HG03159 (cell line): Measurements from ENCODE around the gene DHX16.

Experiments used
- ATAC-seq: cut with Tn5 transposase; IDR thresholded peaks from one replicate; pipeline ENCODE4 v1.9.1; 2021; ENCODE audit warnings: mild to moderate bottlenecking, moderate library complexity; ENCODE audit not compliant: unreplicated experiment

Gene DHX16

DNA sequence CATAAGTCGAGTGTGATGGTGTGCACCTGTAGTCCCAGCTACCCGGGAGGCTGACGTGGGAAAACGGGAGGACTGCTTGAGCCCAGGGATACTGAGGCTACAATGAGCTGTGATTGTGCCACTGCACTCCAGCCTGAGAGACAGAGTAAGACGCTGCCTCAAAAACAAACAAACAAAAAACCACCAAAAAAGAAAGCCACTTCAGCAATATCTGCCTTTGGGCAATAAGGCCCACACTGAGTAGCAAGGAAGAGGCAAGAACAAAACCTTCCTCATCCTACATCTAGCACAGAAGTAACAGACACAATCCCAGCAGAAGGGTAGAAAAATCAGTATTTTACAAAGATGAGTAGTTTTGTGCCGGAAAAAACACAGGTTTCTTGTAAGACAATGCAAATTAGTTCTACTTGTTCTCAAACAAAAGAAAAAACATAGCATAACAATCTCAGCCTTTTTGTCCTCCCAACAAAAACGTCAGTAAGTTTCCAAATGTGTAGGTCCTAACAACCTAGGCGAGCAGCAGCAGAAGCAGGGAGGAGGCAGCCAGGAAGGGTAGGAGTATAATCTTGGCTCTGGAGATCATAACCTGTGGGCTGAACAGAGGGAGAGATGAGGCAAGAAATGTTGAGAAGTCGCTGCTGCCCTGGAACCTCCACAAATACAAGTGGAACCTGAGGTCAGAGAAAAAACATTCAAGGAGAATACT lies 61.5 kb downstream of the DHX16 start:
- no peak for ATAC-seq

DNA sequence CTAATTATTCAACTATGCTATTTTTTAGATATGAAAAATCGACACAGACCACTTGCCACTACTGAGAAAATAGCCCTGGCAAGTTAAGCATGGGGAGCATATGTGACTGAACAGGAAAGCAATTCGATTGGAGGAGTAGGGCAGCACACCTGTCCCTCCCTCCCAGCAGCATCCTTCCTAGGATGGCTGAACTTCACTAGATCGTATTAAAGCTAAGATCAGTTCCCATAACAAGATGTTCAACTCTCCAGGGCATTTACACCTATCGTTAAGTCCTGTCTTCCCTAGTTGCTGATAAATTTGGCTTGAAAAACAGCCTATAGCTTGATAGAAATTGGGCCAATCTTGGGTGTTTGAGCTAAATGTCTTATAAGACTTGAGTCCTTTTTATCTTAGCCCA lies 62.7 kb downstream of the DHX16 start:
- ATAC-seq, result no peak

DNA sequence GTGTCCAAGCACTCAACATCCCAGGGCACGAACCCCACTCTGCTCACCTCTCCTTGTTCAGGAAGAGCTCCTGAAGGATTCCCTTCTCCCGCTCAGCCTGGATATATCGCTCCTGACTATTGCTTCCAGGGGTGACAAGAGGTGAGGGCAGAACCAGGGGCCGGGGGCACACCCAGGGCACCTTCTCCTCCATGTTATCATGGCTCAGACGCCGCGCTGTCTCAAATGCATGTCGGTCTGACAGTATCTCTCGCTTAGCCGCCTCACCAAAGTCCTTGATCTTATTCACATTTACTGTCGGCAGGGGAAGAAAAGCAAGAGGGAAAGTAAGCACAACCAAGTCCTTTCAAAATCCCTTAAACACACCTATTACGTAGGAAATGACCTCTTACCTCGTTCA lies 68.8 kb downstream of the DHX16 start:
- ATAC-seq, result no peak
